NT2/D1 (cell line): Measurements from ENCODE around the gene NUMA1.

Experiments
- SUZ12 ChIP-seq: IDR thresholded peaks from 2 replicates; pipeline ENCODE4 v1.6.1; 2011; ENCODE audit not compliant: insufficient read length, insufficient read depth; ENCODE audit errors: extremely low read depth
- YY1 ChIP-seq: IDR thresholded peaks from 2 replicates; pipeline ENCODE4 v1.6.1; 2011; ENCODE audit not compliant: insufficient read length, insufficient read depth
- ZNF274 ChIP-seq: IDR thresholded peaks from 2 replicates; pipeline ENCODE4 v1.6.1; 2011; ENCODE audit warnings: mild to moderate bottlenecking, low read depth, low read length

GRCh38 chr11:72088076-72088808 lies 7.9 kb upstream of the NUMA1 start:
- TF ChIP-seq SUZ12 (no peak), YY1 (no peak), ZNF274 (no peak)
